ENCODE results near the gene CYP1A2. TPM values are rescaled to one million over a fixed set of nuclear protein-coding genes. Genes with fewer than 3 reads are reported as not detected.

The CYP1A2 gene
- total and polyA plus RNA-seq, 2 of the 13 experiments (the other 11 are each of a cell fraction or from before 2014, with no cell fraction given), result 0.07 TPM; not detected in 1

DNA sequence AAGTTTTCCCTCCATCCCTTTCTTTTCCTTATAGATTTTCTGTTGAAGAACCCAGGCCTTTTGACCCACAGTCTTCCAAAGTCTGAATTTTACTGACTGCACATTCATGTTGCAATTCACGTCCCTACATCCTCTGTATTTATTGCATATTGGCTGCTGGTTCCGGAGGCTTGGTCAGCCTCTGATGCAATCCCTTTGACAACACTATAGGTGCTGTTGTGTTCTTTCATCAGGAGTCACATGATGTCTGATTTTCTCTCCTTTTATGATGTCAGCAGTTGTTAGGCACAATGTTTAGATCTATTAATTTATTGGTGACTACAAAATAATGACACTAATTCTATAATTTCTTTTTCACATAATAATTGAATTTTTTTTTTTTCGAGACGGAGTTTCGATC lies 32.0 kb upstream of the CYP1A2 start (continued):
- TF ChIP-seq, protein P1, sequence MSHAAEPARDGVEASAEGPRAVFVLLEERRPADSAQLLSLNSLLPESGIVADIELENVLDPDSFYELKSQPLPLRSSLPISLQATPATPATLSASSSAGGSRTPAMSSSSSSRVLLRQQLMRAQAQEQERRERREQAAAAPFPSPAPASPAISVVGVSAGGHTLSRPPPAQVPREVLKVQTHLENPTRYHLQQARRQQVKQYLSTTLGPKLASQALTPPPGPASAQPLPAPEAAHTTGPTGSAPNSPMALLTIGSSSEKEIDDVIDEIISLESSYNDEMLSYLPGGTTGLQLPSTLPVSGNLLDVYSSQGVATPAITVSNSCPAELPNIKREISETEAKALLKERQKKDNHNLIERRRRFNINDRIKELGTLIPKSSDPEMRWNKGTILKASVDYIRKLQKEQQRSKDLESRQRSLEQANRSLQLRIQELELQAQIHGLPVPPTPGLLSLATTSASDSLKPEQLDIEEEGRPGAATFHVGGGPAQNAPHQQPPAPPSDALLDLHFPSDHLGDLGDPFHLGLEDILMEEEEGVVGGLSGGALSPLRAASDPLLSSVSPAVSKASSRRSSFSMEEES (CRISPR knock-in tag; IDR thresholded peaks at IDR 0.05), result peak; percentile 79; the same call in 1 of the 2 replicates
- TF ChIP-seq POLR2G (IDR thresholded peaks at IDR 0.05; ENCODE audit: low read depth, low read length) (no peak), MED1 (CRISPR knock-in tag; IDR thresholded peaks at IDR 0.05) (peak; percentile 44; the same call in 1 of the 2 replicates), TGIF2 (CRISPR knock-in tag; IDR thresholded peaks at IDR 0.05) (no peak), CEBPB (IDR thresholded peaks at IDR 0.05; ENCODE audit: borderline replicate concordance, low read depth, low read length) (peak; percentile 97), ZBTB1 (CRISPR knock-in tag; IDR thresholded peaks at IDR 0.05; ENCODE audit: borderline replicate concordance) (no peak), ETV5 (CRISPR knock-in tag; IDR thresholded peaks at IDR 0.05; ENCODE audit: borderline replicate concordance) (peak; percentile 83; the same call in 1 of the 2 replicates), SOX13 (IDR thresholded peaks at IDR 0.05) (no peak), SOX13 (CRISPR knock-in tag; conservative IDR thresholded peaks at IDR 0.05 in 1 of 2, IDR thresholded peaks at IDR 0.05 in 1 of 2) (peak in 1 of 2 experiments; percentile 27; a peak in 1 of 4 replicates), HIVEP1 (CRISPR knock-in tag; IDR thresholded peaks at IDR 0.05) (no peak), TBX2 (CRISPR knock-in tag; IDR thresholded peaks at IDR 0.05; ENCODE audit: borderline replicate concordance) (no peak), MED8 (CRISPR knock-in tag; IDR thresholded peaks at IDR 0.05; ENCODE audit: insufficient replicate concordance) (no peak), KLF16 (CRISPR knock-in tag; IDR thresholded peaks at IDR 0.05) (0 out of 4 replicates have a peak, but pooled peaks of 1 of the 2 experiments have one; percentile 57), SKI (IDR thresholded peaks at IDR 0.05; ENCODE audit: partially characterized antibody) (peak; percentile 34)
- TF ChIP-seq, protein P2, sequence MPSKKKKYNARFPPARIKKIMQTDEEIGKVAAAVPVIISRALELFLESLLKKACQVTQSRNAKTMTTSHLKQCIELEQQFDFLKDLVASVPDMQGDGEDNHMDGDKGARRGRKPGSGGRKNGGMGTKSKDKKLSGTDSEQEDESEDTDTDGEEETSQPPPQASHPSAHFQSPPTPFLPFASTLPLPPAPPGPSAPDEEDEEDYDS (CRISPR knock-in tag; IDR thresholded peaks at IDR 0.05), result no peak
